NCI-H510A (cell line): ENCODE results near the gene SSPN.

ENCODE experiments used
- DNase-seq: peaks from one replicate; lab custom pipeline; 2025; lab: John Stamatoyannopoulos, UW

SSPN gene

GRCh38 chr12:26266881-26267280 is 71.5 kb downstream of the SSPN start:
- DNase-seq: no peak

GRCh38 chr12:26268841-26269561 is 73.6 kb downstream of the SSPN start:
- no peak for DNase-seq

DNA sequence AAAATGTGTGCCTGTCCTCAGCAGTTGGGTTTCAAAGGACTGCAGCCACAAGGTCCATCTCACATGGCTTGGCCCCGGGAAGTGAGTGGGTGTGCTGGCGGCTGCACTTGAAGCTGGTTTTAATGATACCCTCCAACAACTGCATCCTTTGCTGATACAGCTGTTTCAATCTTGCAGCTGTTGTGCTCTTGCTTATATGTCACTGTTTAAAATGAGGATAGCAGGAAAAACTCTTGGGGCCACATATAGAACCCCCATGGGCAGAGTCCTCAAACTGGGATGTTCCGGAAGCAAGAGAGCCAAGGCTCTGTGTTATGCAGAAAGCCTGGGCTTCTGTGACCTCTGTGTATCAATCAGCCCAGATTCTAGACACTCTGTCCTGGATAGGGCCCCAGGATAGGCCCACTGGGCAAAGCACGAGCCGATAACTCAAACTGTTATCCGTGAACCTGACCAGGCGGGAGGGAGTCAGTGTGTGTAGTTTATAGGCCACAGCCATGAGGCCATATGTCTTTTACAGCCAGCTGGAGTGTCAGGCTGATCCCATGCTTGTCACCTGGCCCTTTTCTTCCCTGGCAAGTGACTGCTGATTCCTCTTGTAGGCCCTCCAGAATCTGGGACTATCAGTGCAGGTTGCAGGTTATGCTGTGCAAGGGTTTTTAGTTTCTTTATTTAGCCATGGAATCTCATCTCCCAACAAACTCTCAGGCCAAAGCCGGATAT is 74.3 kb downstream of the SSPN start:
- no peak for DNase-seq

GRCh38 chr12:26271024-26271423 is 75.7 kb downstream of the SSPN start:
- DNase-seq: no peak

- no peak for DNase-seq
Measured at GRCh38 chr12:26271889-26272492, 76.6 kb downstream of the SSPN start.

GRCh38 chr12:26272851-26273250 is 77.5 kb downstream of the SSPN start:
- no peak for DNase-seq

DNA sequence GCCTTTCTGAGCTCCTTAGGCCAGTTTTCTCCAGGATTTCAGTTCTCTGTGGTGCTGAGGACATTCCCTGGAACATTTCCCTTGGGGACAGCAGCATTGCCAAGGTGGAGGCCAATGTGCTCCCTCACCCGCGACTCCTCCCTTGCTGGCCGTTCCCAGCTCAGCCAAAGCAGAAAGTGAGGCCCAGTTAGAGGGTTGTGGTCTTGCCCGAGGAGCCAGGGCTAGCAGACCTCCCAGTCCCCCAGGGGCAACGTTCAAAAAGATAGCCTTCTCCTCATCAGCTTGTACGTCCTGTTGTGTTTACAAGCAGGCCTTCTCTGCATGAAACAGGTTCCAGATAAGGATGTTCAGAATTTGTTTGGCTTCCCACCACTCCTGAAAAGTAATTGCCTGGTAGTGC is 78.4 kb downstream of the SSPN start:
- no peak for DNase-seq

GRCh38 chr12:26274441-26275312 is 79.3 kb downstream of the SSPN start:
- peak; percentile 13 for DNase-seq

- no peak for DNase-seq
Measured at GRCh38 chr12:26275313-26276131, 80.1 kb downstream of the SSPN start.

DNA sequence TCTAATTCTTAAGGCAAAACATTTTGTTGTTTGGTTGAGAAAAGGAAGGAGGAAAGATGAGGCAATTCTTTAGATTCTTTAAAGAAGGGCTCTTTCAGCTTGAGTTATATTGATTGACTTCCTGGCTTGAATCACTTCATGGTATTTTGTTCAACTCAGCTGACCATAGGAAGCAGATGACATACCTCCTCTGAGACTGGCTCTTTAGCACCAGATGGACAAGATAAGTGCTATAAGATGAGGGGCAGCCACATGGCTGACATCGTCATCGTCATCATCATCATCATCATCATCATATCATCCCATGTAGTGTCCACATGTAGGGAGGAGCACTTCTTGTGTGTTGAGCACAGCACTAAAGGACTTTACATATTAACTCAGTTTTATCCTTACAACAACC is 81.3 kb downstream of the SSPN start:
- DNase-seq: no peak

DNA sequence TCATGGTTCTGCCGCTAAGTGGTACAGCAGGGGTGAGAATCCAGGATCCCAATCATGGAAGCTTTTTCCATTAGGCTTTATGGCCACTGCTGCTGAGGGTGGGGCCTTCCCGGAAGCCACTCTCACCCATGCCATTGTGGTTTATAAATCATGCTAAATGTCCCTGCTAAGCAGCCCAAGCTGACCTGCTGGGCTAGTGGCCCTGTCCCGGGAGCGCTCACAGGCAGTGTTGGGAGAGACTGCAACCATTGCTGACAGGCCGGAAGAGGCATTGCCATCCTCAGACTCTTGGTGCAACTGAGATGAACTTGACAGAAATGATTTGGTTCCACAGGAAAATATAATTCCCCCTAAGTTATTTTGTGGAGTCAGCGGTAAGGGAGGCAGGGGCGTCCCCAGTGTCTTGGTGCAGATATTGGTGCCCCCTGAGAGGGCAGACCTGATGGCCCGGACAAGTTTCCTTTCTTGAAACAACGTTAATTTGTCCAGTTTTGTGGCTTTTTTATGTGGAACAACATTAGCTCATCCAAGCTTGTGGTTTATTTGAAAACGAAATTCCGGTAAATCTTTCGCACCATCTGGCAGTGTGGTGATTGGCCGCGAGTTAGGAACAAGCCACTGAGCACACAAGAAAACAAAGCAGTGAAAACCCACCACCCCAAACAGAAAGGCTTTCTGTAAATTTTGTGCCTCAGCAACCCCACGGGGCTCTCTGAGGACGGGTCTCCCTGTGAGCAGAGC is 82.3 kb downstream of the SSPN start:
- DNase-seq: no peak

GRCh38 chr12:26278266-26278665 is 82.9 kb downstream of the SSPN start:
- no peak for DNase-seq

DNA sequence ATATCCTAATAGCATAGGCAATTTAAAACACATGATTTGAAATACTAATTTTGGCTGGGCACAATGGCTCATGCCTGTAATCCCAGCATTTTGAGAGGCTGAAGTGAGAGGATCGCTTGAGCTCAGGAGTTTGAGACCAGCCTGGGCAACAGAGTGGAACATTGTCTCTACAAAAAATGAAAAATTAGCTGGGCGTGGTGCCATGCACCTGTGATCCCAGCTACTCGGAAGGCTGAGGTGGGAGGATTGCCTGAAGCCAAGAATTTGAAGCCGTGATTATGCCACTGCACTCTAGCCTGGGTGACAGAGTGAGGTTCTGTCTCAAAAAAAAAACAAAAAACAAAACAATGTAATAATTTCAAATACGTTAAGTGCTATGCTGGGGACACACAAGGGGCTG is 83.3 kb downstream of the SSPN start:
- DNase-seq: no peak

- DNase-seq: no peak
Measured at GRCh38 chr12:26279091-26279490, 83.7 kb downstream of the SSPN start.

DNA sequence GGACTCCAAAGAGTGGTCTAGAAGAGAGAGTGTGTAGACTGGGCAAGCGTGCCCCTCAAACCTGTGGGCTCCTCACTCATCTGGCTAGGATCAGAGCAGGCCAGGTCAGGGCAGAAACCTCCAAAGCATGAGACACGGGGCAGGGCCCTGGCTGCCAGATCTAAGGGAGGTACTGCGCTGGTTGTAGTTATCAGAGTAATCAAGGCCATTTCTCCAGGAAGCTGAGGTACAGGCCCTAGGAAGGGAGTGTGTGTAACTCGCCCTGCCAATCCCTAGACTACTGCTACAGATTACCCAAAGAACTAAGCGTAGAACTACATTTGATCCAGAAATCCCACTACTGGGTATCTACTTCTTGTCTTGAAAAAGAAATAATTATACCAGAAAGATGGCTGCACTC is 84.5 kb downstream of the SSPN start:
- no peak for DNase-seq

- DNase-seq: no peak
Measured at GRCh38 chr12:26280869-26281268, 85.5 kb downstream of the SSPN start.

DNA sequence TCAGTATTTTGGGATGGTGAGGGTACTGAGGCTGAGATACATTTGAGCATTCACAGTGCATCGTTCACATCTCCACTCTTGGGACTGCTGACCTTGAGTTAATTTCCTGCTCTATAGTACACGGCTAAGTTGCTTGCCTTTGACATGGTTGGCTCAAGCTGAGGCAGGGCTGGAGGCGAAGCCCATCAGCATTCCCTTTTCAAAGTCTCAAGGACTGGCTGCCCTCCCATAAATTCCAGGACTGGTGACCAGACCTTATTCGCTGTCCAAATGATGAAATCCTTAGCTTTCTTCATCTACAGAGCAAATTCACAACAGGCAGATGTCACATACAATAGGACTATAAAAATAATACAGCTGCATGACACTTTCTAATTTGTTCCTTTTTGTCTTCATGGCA is 85.9 kb downstream of the SSPN start:
- no peak for DNase-seq

GRCh38 chr12:26282339-26282940 is 87.1 kb downstream of the SSPN start:
- DNase-seq: no peak

DNA sequence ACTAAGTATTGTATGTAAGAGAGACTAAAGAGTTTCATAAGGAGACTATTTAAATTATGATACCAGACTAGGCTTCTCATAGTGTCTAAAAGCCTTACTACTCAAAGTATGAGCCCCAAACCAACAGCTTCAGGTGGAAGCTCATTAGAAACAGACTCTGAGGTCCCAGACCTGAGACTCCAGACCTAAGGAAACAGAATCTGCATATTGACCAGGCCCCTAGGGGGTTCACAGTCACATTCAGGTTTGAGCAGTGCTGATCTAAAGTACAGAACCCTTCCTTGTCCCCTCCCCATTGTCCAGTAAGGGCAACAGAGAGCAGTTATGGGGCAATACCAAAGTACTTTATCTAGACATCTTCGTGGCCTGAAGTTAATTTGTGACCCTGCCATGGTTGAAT is 87.7 kb downstream of the SSPN start:
- DNase-seq: no peak

- no peak for DNase-seq
Measured at GRCh38 chr12:26283617-26284016, 88.2 kb downstream of the SSPN start.
